AG09319 (cell line): ENCODE data around the gene NETO2.
A peak's percentile ranks its signal among the peaks of the same experiment; 100 is the strongest.

Experiments
- DNase-seq: peaks from one replicate; pipeline ENCODE4 v3.0.0-alpha.2; 2010; ENCODE audit warnings: low read depth; ENCODE audit errors: extremely low read depth
- TF ChIP-seq, protein P1 (sequence below): IDR thresholded peaks from 2 replicates; pipeline ENCODE4 v1.5.1; 2011; ENCODE audit warnings: low read depth, mild to moderate bottlenecking, inconsistent platforms, low read length, moderate library complexity

The NETO2 gene

DNA sequence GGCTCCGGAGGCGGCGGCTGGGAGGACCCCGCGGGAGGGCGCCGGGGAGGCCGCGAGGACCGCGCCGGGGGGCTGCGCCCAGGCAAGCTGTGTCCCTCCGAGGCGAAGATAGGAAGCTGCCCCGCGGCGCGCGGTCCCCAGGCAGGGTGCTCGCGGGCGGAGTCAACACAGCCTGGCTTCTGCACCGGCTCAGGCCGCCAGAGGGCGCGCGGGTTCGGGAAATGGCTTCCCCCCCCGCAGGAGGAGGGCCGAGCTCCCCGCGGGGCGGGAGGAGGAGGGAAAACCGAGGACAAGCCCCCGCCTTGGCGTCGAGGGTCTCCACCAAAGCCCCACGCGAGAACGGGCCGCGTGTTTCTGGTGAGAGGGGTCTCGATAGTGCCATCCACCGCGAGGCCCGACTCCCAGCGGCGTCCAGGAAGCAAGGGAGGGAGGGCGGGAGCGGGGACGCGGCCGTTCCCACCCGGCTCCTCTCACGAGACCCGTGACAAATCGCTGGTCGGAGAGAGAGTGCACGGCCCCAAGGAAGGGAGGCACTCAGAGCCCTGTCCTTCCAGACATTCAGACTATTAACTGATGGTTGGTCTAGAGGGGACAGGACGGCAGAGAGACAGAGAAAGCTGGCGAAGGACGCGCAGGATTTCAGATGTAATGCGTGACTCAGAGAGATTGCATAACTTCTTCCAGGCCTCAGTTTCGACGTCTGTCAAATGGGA, 105.8 kb downstream of the NETO2 start:
- DNase-seq = peak; percentile 30
- TF ChIP-seq, protein P1, sequence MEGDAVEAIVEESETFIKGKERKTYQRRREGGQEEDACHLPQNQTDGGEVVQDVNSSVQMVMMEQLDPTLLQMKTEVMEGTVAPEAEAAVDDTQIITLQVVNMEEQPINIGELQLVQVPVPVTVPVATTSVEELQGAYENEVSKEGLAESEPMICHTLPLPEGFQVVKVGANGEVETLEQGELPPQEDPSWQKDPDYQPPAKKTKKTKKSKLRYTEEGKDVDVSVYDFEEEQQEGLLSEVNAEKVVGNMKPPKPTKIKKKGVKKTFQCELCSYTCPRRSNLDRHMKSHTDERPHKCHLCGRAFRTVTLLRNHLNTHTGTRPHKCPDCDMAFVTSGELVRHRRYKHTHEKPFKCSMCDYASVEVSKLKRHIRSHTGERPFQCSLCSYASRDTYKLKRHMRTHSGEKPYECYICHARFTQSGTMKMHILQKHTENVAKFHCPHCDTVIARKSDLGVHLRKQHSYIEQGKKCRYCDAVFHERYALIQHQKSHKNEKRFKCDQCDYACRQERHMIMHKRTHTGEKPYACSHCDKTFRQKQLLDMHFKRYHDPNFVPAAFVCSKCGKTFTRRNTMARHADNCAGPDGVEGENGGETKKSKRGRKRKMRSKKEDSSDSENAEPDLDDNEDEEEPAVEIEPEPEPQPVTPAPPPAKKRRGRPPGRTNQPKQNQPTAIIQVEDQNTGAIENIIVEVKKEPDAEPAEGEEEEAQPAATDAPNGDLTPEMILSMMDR = peak; percentile 87

DNA sequence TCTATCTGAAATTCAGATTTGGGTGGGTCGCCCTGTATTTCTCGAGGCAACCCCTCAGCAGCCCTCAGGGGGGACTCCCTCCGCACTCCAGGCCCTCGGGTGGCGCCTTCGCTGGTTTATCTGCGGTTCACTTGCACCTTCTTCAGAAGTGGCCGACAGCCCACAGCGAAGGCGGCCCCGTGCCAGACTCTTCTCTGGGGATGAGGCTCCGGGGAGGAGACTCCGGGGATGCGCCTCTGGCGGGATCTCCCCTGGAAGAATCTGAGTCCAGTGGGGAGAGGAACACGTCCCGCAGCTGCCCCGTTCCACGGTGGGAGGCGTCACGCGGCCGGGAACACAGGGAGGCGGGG, 106.4 kb downstream of the NETO2 start:
- TF ChIP-seq, protein P1 = no peak
- DNase-seq = no peak

DNA sequence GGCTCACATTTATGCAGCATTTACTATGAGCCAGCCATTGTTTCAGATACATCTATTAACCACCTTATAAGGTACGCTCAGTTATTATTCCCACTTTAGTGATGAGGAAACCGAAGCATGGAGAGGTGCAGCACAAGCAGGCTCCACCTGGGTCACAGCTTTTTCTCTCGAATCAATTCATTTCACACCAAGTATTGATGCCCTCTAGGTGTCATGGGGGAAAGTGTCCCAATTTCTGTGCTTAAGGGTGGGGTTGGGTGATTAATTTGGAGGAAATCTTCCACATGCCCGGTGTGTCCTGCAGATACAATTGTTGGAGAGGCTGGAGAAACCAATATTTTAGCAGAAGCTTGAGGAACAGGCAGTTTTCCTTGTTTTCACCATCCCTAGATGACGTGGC, 107.5 kb downstream of the NETO2 start:
- TF ChIP-seq, protein P1 = no peak
- DNase-seq = no peak

DNA sequence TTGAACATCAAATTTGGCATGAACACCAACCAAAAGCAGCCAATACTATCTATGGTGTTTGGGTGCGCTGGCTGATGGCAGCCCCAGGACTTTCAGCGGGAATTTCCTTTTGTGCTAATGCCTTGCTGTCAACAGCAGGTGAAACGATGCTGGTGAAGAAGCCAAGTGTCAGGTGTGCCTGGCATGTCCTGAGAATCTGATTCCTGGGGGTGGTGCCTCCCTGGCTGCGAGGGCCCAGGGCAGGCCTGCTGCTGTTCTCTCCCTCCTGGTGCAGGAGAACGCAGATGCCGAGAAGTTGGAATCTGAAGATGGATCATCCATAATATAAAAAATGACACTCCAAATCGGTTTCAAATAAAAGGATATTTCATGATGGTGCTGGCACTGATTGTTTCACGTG, 108.3 kb downstream of the NETO2 start:
- TF ChIP-seq, protein P1 = no peak
- no peak for DNase-seq

DNA sequence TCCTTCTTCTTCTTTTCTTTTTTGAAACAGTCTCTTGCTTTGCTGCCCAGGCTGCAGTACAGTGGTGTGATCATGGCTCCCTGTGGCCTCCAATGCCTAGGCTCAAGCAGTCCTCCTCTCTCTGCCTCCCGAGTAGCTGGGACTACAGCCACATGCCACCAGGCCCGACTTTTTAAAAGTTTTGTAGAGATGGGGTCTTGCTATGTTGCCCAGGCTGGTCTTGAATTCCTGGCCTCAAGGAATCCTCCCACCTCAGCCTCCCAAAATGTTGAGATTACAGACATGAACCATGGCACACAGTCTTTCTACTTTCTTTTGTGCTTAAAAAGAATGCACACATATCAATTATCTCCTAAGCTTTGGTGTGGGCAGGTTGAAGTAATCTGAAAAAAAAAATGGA, 109.3 kb downstream of the NETO2 start:
- TF ChIP-seq, protein P1 = no peak
- DNase-seq = no peak

DNA sequence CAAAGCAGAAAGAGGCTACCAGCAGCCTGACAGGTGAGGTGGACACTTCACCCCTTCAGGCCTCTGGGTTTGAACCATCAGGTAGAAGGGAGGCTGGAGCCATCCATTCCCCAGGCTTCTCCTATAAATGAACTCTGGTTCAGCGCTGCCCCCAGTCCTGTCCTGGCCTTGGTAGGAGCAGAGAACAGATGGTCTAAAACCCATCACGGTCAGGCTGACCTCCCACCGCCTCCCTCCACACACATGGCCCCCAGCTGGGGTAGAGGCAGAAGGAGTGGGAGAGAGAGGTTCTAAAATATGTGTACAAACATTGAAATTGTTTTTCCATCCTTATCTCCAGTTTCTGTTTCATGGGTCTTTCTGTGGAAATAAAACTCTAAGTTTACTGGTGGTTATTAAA, 110.6 kb downstream of the NETO2 start:
- TF ChIP-seq, protein P1 = no peak
- no peak for DNase-seq

DNA sequence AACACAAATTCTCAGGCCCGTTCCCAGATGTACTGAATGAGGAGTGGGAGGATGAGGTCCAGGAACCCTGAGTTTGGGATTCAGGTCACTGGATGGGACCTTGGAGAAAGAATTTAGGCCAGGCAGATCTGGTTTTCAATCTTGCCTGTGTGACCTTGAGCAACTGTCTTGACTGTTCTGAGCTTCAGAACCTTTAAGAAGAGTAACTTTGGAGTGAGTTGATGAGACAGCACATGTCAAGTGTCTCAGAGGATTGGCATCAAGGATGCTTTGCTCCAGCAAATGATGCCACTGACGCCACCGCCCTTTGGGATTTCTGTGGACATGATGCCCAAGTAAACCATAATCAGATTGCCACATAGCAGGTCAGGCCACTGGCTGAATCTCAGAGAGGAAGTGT, 114.0 kb downstream of the NETO2 start:
- TF ChIP-seq, protein P1 = no peak
- no peak for DNase-seq
